ENCODE measurements around the gene FECH. TPM values are rescaled to one million over a fixed set of nuclear protein-coding genes. Genes with fewer than 3 reads are reported as not detected.

Gene FECH
- total RNA-seq, 1 experiment from 2014 or later, result 17.1 TPM

DNA sequence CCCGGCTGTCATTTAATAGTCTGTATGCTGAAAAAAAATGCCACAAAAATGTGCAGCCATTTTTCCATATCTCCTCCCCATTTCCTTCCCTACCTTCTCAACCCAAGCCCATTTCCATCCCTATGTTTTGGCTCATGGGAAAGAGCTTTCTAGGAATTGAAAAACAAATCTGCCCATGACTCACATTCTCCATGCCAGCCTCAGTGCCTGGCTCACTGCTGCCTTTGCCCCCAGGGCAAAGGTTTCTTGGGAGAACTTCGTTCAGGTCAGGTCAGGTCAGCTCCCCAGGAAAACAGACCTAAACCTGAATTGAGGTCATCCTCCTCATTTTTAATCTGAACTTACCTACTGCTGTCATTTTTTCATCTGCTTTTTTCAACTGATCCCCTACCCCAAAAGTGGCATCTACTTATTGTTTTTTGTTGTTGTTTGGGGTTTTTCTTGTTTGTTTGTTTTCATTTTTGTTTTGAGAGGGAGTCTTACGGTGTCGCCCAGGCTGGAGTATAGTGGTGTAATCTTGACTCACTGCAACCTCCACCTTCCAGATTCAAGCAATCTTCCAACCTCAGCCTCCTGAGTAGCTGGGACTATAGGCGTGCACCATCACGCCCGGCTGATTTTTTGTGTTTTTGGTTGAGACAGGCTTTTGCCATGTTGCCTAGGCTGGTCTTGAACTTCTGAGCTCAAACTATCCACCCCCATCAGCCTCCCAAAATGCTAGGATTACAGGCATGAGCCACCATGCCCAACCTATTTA, 66.7 kb downstream of the FECH start:
- Histone ChIP-seq H3K36me3 (ENCODE audit: control insufficient read depth, insufficient read depth, low read length) (no peaks in the 10 kb centered on the region), H3K27me3 (replicated peaks; ENCODE audit: control insufficient read depth, insufficient read depth, low read length) (no peaks in the 10 kb centered on the region), H3K4me3 (ENCODE audit: low read depth, low read length) (no peak overlapping the region), H3K4me1 (no peaks in the 10 kb centered on the region), H3K9me3 (no peaks in the 10 kb centered on the region)
- intact Hi-C loops (cut with micrococcal nuclease; ENCODE audit: unreplicated experiment), result no loop called here
- Mint-ChIP-seq H3K4me3 (ENCODE audit: unreplicated experiment) (no peak overlapping the region), H3K27me3 (ENCODE audit: insufficient read depth, unreplicated experiment) (no peaks in the 10 kb centered on the region), H3K9me3 (ENCODE audit: unreplicated experiment) (no peaks in the 10 kb centered on the region), H3K4me1 (ENCODE audit: low read depth, unreplicated experiment) (no peaks in the 10 kb centered on the region), H3K27ac (ENCODE audit: unreplicated experiment) (no peak overlapping the region), H3K36me3 (ENCODE audit: insufficient read depth, unreplicated experiment) (no peaks in the 10 kb centered on the region)
- ChIA-PET POLR2A (no interaction called here), CTCF (no interaction called here)
- TF ChIP-seq, protein P1, sequence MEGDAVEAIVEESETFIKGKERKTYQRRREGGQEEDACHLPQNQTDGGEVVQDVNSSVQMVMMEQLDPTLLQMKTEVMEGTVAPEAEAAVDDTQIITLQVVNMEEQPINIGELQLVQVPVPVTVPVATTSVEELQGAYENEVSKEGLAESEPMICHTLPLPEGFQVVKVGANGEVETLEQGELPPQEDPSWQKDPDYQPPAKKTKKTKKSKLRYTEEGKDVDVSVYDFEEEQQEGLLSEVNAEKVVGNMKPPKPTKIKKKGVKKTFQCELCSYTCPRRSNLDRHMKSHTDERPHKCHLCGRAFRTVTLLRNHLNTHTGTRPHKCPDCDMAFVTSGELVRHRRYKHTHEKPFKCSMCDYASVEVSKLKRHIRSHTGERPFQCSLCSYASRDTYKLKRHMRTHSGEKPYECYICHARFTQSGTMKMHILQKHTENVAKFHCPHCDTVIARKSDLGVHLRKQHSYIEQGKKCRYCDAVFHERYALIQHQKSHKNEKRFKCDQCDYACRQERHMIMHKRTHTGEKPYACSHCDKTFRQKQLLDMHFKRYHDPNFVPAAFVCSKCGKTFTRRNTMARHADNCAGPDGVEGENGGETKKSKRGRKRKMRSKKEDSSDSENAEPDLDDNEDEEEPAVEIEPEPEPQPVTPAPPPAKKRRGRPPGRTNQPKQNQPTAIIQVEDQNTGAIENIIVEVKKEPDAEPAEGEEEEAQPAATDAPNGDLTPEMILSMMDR (IDR thresholded peaks at IDR 0.05; ENCODE audit: insufficient read depth in 1 of 2, low read depth in 1 of 2, low read length in 1 of 2, severe bottlenecking in 1 of 2, unreplicated experiment in 1 of 2), result no peak
- BruUV-seq (replicated peaks), result no TSS peak
- no peak for DNase-seq

DNA sequence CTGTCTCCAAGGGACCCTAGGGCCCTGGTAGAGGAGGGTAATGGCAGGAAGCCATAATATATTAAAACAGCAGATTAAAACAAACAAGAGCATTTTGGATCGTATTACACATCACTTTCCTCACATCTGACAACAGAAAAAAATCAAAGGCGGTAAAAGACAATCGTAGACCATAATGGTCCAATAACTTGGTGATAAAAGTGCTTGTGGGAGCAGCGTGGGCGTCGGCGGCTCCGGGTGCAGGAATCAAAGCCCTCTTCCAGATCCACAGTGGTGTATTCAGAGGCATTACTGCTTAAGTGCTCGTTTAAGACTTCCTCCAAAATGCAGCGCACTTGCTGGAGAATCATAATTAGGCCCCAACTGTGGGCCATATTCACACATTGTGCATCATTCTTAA, 68.0 kb downstream of the FECH start:
- Mint-ChIP-seq H3K27ac (ENCODE audit: unreplicated experiment) (no peak overlapping the region), H3K9me3 (ENCODE audit: unreplicated experiment) (no peaks in the 10 kb centered on the region), H3K4me3 (ENCODE audit: unreplicated experiment) (no peak overlapping the region), H3K36me3 (ENCODE audit: insufficient read depth, unreplicated experiment) (no peaks in the 10 kb centered on the region), H3K27me3 (ENCODE audit: insufficient read depth, unreplicated experiment) (no peaks in the 10 kb centered on the region), H3K4me1 (ENCODE audit: low read depth, unreplicated experiment) (no peaks in the 10 kb centered on the region)
- no peaks in the 10 kb centered on the region for H3K9me3 ChIP-seq
- intact Hi-C loops (cut with micrococcal nuclease; ENCODE audit: unreplicated experiment), result no loop called here
- H3K27me3 ChIP-seq (replicated peaks; ENCODE audit: control insufficient read depth, insufficient read depth, low read length), result no peaks in the 10 kb centered on the region
- TF ChIP-seq, protein P1 (IDR thresholded peaks at IDR 0.05; ENCODE audit: insufficient read depth in 1 of 2, low read depth in 1 of 2, low read length in 1 of 2, severe bottlenecking in 1 of 2, unreplicated experiment in 1 of 2), result no peak
- CTCF ChIA-PET, result no interaction called here
- POLR2A ChIA-PET, result no interaction called here
- DNase-seq, result no peak
- no peaks in the 10 kb centered on the region for H3K4me1 ChIP-seq
- BruUV-seq (replicated peaks), result no TSS peak
- H3K36me3 ChIP-seq (ENCODE audit: control insufficient read depth, insufficient read depth, low read length), result no peaks in the 10 kb centered on the region
- H3K4me3 ChIP-seq (ENCODE audit: low read depth, low read length), result no peak overlapping the region

DNA sequence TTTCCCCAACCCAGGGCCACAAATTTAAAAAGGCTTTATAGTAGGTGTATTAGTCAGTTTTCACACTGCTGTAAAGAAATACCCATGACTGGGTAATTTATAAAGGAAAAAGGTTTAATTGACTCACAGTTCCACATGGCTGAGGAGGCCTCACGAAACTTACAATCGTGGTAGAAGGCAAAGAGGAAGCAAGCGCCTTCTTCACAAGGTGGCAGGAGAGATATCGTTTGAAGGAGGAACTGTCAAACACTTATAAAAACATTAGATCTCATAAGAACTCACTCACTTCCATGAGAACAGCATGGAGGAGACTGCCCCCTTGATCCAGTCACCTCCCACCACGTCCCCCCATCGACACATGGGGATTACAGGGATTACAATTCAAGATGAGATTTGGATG, 70.4 kb downstream of the FECH start:
- no TSS peak for BruUV-seq (replicated peaks)
- DNase-seq, result no peak
- Histone ChIP-seq H3K4me3 (ENCODE audit: low read depth, low read length) (no peak overlapping the region), H3K36me3 (ENCODE audit: control insufficient read depth, insufficient read depth, low read length) (no peaks in the 10 kb centered on the region), H3K27me3 (replicated peaks; ENCODE audit: control insufficient read depth, insufficient read depth, low read length) (no peaks in the 10 kb centered on the region), H3K9me3 (no peaks in the 10 kb centered on the region), H3K4me1 (no peaks in the 10 kb centered on the region)
- intact Hi-C loops (cut with micrococcal nuclease; ENCODE audit: unreplicated experiment), result no loop called here
- peaks cover 1% of the 10 kb centered on the region for H3K27me3 Mint-ChIP-seq (ENCODE audit: insufficient read depth, unreplicated experiment)
- H3K27ac Mint-ChIP-seq (ENCODE audit: unreplicated experiment), result no peak overlapping the region
- TF ChIP-seq, protein P1 (IDR thresholded peaks at IDR 0.05; ENCODE audit: insufficient read depth in 1 of 2, low read depth in 1 of 2, low read length in 1 of 2, severe bottlenecking in 1 of 2, unreplicated experiment in 1 of 2), result no peak
- no peaks in the 10 kb centered on the region for H3K4me1 Mint-ChIP-seq (ENCODE audit: low read depth, unreplicated experiment)
- POLR2A ChIA-PET, result no interaction called here
- CTCF ChIA-PET, result no interaction called here
- no peaks in the 10 kb centered on the region for H3K36me3 Mint-ChIP-seq (ENCODE audit: insufficient read depth, unreplicated experiment)
- H3K9me3 Mint-ChIP-seq (ENCODE audit: unreplicated experiment), result no peaks in the 10 kb centered on the region
- no peak overlapping the region for H3K4me3 Mint-ChIP-seq (ENCODE audit: unreplicated experiment)

Data from Caco-2 (cell line).